Prostate gland (tissue), 2 donors: Measurements from ENCODE around the gene CLIC1. TPM values are rescaled to one million over a fixed set of nuclear protein-coding genes. Genes with fewer than 3 reads are reported as not detected.

Experiments used
- DNase-seq: peaks from one replicate; pipeline ENCODE4 v3.0.0-alpha.2; 2019; ENCODE audit warnings: low spot score
- H3K27ac ChIP-seq, 2 donors: fragments of 200-600 bp; sonication (generic); 2 replicates each; pipeline ENCODE4 v1.5.1; 2017 to 2019
- H3K27me3 ChIP-seq: fragments of 200-600 bp; sonication (generic); replicated peaks from 2 replicates; pipeline ENCODE4 v1.5.1; 2019; ENCODE audit not compliant: insufficient read depth
- H3K36me3 ChIP-seq, 2 donors: fragments of 200-600 bp; sonication (generic); 1 replicate in 1 of 2; 2 replicates in 1 of 2; pipeline versions ENCODE4 v1.5.1 to v1.8.1; 2017 to 2019
- H3K4me1 ChIP-seq: fragments of 200-600 bp; sonication (generic); replicated peaks from 2 replicates; pipeline ENCODE4 v1.5.1; 2019
- H3K4me3 ChIP-seq, 2 donors: fragments of 200-600 bp; sonication (generic); 2 replicates each; pipeline ENCODE4 v1.5.1; 2017 to 2019
- H3K9me3 ChIP-seq: fragments of 200-600 bp; sonication (generic); 2 replicates; pipeline ENCODE4 v1.5.1; 2017
- CTCF ChIP-seq, 4 experiments: fragments of 200-600 bp in 2 of 4; fragments of 450-650 bp in 2 of 4; sonication (generic) in 2 of 4; IDR thresholded peaks; 1 replicate in 3 of 4; 2 replicates in 1 of 4; pipeline ENCODE4 v1.5.1; 2016 to 2019; ENCODE audit warnings: antibody characterized with exemption in 4 of 4, mild to moderate bottlenecking in 2 of 4, moderate library complexity in 2 of 4
- POLR2A ChIP-seq: fragments of 450-650 bp; IDR thresholded peaks from one replicate; pipeline ENCODE4 v1.6.1; 2016; ENCODE audit warnings: antibody characterized with exemption, mild to moderate bottlenecking
- POLR2AphosphoS5 ChIP-seq: sonication (generic); formaldehyde crosslinking; IDR thresholded peaks from one replicate; pipeline ENCODE4 v1.6.1; 2017; ENCODE audit warnings: antibody characterized with exemption
- WGBS: methylation state at CpG from one replicate; pipeline ENCODE4 v1.1.5; 2018; 5-methylcytosine and 5-hydroxymethylcytosine counted together
- intact Hi-C: fragments of 100-400 bp; cut with DNase I; formaldehyde crosslinking; loops from one replicate; pipeline ENCODE4 v1.14.2; 2022
- total RNA-seq, 2 donors: library from RNA; depleted of rRNA; stranded (reverse); fragments of >200 nt; gene quantifications; one replicate each; pipeline ENCODE4 v1.1.0, GENCODE V29; 2016

Gene CLIC1
- total RNA-seq, 2 donors from 2014 or later, result 224 to 331 TPM

- Histone ChIP-seq H3K36me3 (peaks cover 15 to 20% of the 10 kb centered on the region in 2 donors), H3K4me3 (no peak overlapping the region)
- 94% methylated on average over 12 of the region's 12 CpGs for WGBS
Measured at GRCh38 chr6:31691564-31692108, 44.7 kb downstream of the CLIC1 start.

DNA sequence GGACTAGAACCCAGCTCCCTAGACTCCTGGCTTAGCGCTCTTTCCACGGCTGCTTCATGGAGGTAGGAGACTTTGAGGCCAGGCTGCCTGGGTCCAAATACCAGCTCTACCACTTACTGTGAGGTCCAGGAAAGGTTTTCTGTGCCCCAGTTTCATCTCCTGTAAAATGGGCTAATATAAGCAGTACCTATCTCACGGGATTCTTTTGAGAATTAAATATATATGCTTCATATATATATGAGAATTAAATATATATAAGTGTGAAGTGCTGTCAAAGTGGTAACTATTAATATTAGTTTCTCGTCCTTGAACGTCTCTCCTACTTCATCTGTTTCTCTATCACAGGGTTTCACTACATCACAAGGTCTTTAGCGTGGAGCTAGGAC, 45.3 kb downstream of the CLIC1 start:
- intact Hi-C loops, result no loop called here
- Histone ChIP-seq H3K27ac (no peak overlapping the region), H3K27me3 (no peaks in the 10 kb centered on the region)

More at GRCh38 chr6:31691564-31692108, 44.7 kb downstream of the CLIC1 start:
- intact Hi-C loops, result no loop called here
- no peak for TF ChIP-seq POLR2AphosphoS5
- TF ChIP-seq CTCF (IDR thresholded peaks at IDR 0.05), result no peak
- TF ChIP-seq POLR2A, result no peak
- DNase-seq, result no peak
- Histone ChIP-seq H3K9me3 (no peaks in the 10 kb centered on the region), H3K4me1 (no peaks in the 10 kb centered on the region), H3K27ac (no peak overlapping the region), H3K27me3 (no peaks in the 10 kb centered on the region)

DNA sequence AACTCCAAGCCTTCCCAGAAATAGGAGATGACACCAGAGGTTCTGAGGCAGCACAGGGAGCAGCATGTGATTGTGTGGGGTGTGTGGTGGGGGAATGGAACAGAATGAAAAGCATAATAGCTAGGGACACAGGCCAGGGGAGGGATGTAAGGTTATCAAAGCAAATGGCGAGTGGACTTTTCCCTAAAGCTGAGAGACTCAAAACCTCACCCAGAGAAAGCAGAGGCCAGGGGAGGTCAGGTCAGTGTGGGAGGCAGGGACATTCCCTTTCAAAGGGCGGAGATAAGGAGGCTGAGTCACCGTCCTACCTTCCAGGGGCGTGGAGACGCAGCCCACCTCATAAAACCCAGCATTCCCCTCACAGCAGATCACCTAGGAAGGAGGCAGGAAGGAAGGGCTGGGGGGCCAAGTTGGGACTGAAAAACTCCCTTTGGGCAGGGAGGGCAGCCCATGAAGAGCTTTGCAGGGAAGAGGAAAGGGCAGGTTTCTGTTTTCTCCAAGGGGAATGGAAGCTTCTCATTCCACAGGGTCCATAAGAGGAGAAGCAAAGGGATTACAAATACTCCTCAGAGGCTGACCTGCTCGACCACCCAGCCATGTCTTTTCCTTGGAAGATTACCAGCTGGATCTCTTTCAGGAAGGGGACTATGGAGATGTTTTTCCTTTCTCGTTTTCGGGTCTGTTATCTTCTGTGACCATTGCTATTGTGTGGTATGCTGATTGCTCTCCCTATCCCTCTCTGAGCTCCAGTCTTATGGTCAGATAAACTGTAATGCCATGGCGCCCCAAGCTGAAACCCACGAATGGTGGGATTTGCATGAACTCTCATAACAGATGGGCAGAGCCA, 45.9 kb downstream of the CLIC1 start:
- no peak for DNase-seq
- H3K36me3 ChIP-seq, result peaks cover 15 to 20% of the 10 kb centered on the region in 2 donors
- intact Hi-C loops, result no loop called here
- H3K9me3 ChIP-seq, result no peaks in the 10 kb centered on the region
- 57% methylated on average over 10 of the region's 10 CpGs for WGBS
- H3K27me3 ChIP-seq, result no peaks in the 10 kb centered on the region
- no peak for TF ChIP-seq POLR2A
- no peak for TF ChIP-seq CTCF (IDR thresholded peaks at IDR 0.05)
- no peak for TF ChIP-seq POLR2AphosphoS5
- H3K4me3 ChIP-seq, result no peak overlapping the region
- no peak overlapping the region for H3K27ac ChIP-seq
- no peaks in the 10 kb centered on the region for H3K4me1 ChIP-seq

More for the DNA sequence above, 45.3 kb downstream of the CLIC1 start:
- H3K36me3 ChIP-seq, result peaks cover 15 to 20% of the 10 kb centered on the region in 2 donors
- 87% methylated on average over 6 of the region's 6 CpGs for WGBS
- H3K4me3 ChIP-seq, result no peak overlapping the region
- DNase-seq, result no peak
- H3K9me3 ChIP-seq, result no peaks in the 10 kb centered on the region
- TF ChIP-seq CTCF (IDR thresholded peaks at IDR 0.05) (no peak), POLR2A (no peak), POLR2AphosphoS5 (no peak)
- no peaks in the 10 kb centered on the region for H3K4me1 ChIP-seq

DNA sequence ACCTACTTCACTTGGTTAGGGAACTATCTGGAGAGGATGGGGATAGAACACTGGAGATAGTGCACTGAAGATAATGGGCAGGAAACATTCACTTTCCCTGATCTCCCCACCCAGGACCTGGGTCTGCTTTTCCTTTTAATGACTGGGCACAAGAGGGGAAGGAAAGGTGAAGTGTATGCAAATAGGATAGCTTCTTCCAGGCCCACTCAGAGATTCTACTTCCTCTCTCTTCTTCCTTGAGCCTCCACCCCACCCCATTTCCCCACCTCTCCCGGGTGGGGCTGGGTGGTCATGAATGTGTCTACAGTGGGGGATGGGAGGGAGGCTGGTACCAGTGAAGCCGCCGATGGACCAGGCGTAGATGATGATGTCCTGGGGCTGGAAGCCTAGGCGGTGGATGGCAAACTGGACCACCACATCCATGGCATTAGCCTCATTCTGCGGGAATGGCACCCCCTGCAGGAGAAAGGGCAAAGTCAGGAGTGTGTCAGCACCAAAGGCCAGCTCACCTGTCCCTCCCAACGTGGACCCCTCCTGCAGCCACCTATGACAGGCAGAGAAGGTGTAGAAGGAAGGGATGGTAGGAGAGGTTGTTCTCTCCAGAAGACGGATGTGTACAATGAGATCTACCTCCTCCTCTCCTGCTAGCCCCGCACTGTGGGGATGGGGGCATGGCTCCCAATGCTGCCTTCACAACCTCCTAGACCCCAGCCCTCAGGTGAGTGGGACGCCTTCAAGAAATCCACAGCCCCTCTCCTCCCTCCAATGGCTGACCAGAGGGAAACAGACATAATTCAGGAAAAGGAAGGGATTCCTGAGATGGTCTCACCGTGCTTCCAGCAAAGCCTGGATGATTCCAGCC, 46.9 kb downstream of the CLIC1 start:
- Histone ChIP-seq H3K9me3 (no peaks in the 10 kb centered on the region), H3K27me3 (no peaks in the 10 kb centered on the region), H3K27ac (no peak overlapping the region), H3K4me1 (no peaks in the 10 kb centered on the region), H3K4me3 (no peak overlapping the region), H3K36me3 (peaks cover 15 to 20% of the 10 kb centered on the region in 2 donors)
- WGBS, result 75% methylated on average over 11 of the region's 11 CpGs
- peak in 1 of 4 experiments; percentile 5 for TF ChIP-seq CTCF (IDR thresholded peaks at IDR 0.05)
- no peak for TF ChIP-seq POLR2AphosphoS5
- intact Hi-C loops, result no loop called here
- no peak for DNase-seq
